GM21576 (cell line): ENCODE data around the gene ZP3.
"Not testable (repeated sequence)": the region's sequence is repeated elsewhere in the genome, so short reads cannot be mapped to it uniquely, and the experiment has no call there.

ENCODE experiments used
- ATAC-seq: cut with Tn5 transposase; IDR thresholded peaks from one replicate; pipeline ENCODE4 v1.9.1; 2021; ENCODE audit warnings: mild to moderate bottlenecking, moderate library complexity; ENCODE audit not compliant: unreplicated experiment

ZP3 gene

DNA sequence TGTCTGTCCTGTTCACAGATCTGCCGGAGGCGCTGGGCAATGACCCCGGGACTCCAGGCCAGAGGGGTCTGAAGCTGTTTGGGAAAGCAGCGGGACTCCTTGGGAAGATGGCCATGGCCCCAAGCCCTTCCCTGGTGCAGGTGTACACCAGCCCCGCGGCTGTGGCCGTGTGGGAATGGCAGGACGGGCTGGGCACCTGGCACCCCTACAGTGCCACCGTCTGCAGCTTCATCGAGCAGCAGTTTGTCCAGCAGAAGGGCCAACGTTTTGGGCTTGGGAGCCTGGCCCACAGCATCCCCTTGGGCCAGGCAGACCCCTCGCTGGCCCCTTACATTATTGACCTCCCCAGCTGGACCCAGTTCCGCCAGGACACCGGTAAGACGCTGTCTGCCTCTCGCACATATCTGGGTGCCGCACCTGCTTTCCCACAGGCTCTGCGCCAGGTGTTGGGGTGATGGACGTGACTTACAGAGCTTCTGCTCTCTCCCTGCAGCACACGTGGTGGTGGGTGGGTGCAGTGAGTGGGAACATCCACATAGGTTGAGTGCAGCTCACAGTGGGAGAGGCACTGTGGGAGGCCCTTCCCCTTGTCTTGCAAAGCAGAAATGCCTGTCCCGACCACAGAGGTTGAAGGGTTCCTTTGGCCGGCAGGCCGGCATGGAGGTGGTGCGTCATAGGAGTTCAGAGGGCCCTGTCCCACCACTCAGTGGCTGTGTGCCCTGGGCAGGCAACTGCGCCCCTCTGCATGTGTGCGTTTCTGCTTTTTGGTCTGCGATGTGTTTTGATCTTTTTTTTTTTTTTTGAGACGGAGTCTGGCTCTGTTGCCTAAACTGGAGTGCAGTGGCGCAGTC, 55.9 kb downstream of the ZP3 start:
- not testable (repeated sequence) for ATAC-seq

DNA sequence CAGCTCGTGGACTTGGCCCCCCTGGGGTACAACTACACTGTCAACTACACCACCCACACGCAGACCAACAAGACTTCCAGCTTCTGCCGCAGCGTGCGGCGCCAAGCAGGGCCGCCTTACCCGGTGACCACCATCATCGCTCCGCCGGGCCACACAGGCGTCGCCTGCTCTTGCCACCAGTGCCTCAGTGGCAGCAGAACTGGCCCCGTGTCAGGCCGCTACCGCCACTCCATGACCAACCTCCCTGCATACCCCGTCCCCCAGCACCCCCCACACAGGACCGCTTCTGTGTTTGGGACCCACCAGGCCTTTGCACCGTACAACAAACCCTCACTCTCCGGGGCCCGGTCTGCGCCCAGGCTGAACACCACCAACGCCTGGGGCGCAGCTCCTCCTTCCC, 57.9 kb downstream of the ZP3 start:
- ATAC-seq = not testable (repeated sequence)

DNA sequence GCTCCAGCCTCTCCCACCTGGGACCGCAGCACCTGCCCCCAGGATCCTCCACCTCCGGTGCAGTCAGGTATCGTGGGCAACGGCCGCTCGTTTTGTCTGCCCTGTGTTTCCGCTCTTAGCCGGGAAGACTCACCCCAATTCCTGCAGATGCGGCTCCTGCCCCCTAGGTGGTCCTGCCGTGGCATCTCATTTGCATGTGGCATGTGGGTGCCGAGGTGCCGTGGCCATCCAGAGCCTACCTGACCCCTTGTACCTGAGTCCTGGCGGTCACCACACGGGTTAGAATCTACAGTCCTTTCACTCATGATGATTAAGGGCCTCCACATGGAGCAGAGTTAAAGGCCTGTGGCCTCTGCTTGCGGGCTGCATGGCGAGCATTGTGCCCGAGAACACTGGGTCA, 58.3 kb downstream of the ZP3 start:
- ATAC-seq = not testable (repeated sequence)

DNA sequence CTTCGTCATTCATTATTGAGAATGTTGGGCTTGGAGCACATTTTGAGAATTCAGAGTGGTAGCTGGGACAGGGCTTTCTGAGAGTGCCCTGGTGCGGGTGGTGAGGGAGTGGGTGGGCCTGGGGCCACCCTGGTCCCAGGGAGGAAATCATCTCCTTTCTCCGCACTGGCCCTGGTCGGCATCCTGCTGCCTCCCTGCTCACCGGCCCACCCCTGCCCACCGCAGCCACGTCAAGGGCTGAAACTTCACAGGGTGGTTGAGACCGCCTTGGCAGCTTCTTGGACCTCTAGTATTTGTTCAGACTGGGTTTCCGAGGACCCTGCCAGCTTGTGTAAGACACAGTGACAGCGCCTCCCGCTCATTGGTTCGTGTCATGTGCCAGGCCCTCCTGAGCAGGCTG, 59.7 kb downstream of the ZP3 start:
- ATAC-seq = not testable (repeated sequence)

DNA sequence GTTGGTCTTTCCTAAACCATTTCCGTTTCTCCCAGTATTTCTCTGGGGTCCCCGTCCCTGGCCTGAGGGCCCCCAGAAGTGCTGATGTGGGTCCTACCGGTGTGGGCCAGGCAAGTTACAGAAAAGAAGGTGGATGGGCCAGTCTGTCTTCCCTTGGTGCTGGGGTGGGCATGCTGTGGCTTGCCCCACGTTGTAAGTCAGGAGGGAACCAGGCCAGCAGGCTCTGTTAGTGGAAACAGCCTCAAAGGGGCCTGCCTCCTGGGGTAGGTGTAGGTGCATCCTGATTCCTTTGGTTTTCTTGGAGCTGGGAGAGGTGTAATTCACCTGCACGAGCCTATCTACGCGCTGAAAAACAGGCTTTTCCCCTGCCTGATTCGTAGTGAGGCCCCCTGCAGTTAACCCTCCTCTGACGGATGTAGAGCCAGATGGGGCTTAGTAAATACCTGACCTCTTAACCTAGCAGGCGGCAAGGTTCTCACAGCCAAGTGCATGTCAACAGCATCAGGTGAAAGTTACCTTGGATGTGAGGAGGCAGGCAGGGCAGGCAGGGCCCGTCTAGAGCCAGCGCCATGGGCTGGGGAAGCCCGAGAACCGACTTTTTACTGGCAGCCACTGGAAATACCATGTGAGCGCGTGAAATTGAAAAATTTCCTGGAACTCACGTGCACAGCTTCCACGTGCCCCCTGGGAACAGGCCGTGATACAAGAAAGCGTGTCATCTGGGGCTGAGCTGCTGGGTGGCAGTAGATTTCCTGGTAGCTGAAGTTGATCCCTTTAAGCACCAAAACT, 61.3 kb downstream of the ZP3 start:
- peak; percentile 8 for ATAC-seq

DNA sequence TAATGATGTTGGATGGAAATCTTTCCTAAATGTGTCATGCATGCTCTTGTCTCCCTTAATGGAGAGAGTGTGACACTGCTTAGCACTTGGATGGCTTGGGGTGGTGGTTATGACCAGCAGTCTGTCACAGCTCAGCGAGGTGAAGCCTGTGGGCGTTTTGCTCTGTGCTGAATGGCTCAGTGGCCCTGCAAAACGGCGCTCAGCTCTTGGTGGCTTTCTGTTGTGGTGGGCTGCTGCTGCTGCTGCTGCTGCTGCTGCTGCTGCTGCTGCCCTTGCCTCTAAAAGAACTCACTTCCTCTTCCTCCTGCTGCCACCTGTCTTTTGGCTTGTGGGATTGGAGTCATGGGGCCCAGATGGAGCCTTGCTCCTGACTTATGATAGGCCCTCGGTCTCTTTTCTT, 61.9 kb downstream of the ZP3 start:
- ATAC-seq = peak; percentile 98

DNA sequence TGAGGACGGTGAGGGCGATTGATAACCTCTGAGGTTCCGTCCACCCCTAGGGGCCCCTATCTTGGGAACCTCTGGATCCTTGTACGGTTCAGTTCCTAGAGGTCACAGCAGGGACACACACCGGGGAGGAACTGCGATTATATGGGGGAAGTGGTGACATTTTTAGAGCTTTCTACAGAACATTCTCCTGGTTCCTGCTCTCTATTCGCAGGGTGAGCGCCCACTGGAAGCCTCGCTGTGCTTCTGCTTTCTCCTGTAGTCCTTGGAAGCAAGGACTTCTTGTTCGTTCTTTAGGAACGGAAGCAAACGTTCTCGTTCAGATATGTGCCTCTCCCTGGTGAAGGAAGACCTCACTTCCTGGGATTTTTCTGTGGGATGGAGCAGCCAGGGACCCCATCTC, 63.2 kb downstream of the ZP3 start:
- ATAC-seq = not testable (repeated sequence)
